ENCODE measurements around the gene TSPAN16. TPM values are rescaled to one million over a fixed set of nuclear protein-coding genes. Genes with fewer than 3 reads are reported as not detected.

TSPAN16 gene
- total and polyA plus RNA-seq, 2 of the 13 experiments (the other 11 are each of a cell fraction or from before 2014, with no cell fraction given): not detected

- FAIRE-seq (no peak), ATAC-seq (no peak), DNase-seq (ENCODE audit: low spot score) (no peak)
- Histone ChIP-seq H2AFZ (ENCODE audit: low read length) (no peak overlapping the region), H3K9me3 (ENCODE audit: low read length) (no peaks in the 10 kb centered on the region), H3K4me1 (ENCODE audit: insufficient read depth, low read length) (peaks cover 22% of the 10 kb centered on the region), H3K9ac (ENCODE audit: insufficient read depth, low read depth, low read length) (no peak overlapping the region), H3K4me2 (ENCODE audit: low read depth, low read length) (no peak overlapping the region), H3K36me3 (replicated peaks in 1 of 2; ENCODE audit: control insufficient read depth in 1 of 2, insufficient read depth in 2 of 2, low read length in 2 of 2) (peaks cover 0 to 2% of the 10 kb centered on the region in 2 experiments; a peak in 1 of 5 replicates), H3K27ac (ENCODE audit: extremely low read length, insufficient read depth, low read length) (no peak overlapping the region), H4K20me1 (ENCODE audit: insufficient read depth, low read length) (no peaks in the 10 kb centered on the region), H3K27me3 (ENCODE audit: control insufficient read depth in 1 of 2, insufficient read depth in 2 of 2, low read length in 2 of 2) (no peaks in the 10 kb centered on the region), H3K4me3 (replicated peaks in 1 of 3; ENCODE audit: insufficient read depth in 1 of 3, low read depth in 2 of 3, low read length in 3 of 3) (no peak overlapping the region), H3K79me2 (ENCODE audit: insufficient read depth, low read length) (no peaks in the 10 kb centered on the region)
- ChIA-PET CTCF (ENCODE audit: low intra/inter-chr PET ratio, low total read pairs) (no interaction called here), POLR2A (interaction anchor here (1.3 kb wide), 1 partner anchor 9 kb away, joined by 4 read pairs; the partner anchor contains the start of genes CCDC159 and TMEM205)
- 98% methylated on average over 12 of the region's 14 CpGs for WGBS (ENCODE audit: low lambda C conversion rate)
- in situ Hi-C loops (cut with HindIII; ENCODE audit: extremely low pct_ligation_motif_present, low pct_unique_long_range_greater_than_20kb): no loop called here
- TF ChIP-seq TOE1 (CRISPR knock-in tag; IDR thresholded peaks at IDR 0.05): no peak
- no peak for TF ChIP-seq DMTF1 (CRISPR knock-in tag; IDR thresholded peaks at IDR 0.05)
- no peak for TF ChIP-seq CBFB (CRISPR knock-in tag; IDR thresholded peaks at IDR 0.05)
- TF ChIP-seq, protein P1, sequence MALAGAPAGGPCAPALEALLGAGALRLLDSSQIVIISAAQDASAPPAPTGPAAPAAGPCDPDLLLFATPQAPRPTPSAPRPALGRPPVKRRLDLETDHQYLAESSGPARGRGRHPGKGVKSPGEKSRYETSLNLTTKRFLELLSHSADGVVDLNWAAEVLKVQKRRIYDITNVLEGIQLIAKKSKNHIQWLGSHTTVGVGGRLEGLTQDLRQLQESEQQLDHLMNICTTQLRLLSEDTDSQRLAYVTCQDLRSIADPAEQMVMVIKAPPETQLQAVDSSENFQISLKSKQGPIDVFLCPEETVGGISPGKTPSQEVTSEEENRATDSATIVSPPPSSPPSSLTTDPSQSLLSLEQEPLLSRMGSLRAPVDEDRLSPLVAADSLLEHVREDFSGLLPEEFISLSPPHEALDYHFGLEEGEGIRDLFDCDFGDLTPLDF (CRISPR knock-in tag; IDR thresholded peaks at IDR 0.05): no peak
- TF ChIP-seq, protein P2, sequence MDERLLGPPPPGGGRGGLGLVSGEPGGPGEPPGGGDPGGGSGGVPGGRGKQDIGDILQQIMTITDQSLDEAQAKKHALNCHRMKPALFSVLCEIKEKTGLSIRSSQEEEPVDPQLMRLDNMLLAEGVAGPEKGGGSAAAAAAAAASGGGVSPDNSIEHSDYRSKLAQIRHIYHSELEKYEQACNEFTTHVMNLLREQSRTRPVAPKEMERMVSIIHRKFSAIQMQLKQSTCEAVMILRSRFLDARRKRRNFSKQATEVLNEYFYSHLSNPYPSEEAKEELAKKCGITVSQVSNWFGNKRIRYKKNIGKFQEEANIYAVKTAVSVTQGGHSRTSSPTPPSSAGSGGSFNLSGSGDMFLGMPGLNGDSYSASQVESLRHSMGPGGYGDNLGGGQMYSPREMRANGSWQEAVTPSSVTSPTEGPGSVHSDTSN (CRISPR knock-in tag; IDR thresholded peaks at IDR 0.05): no peak
- no TSS peak for BruUV-seq (replicated peaks)
- intact Hi-C loops (cut with micrococcal nuclease; ENCODE audit: unreplicated experiment): no loop called here
Measured at GRCh38 chr19:11337080-11337479, 41.1 kb downstream of the TSPAN16 start.
